ENCODE results near the gene NDUFB8.
"Not testable (repeated sequence)": the region's sequence is repeated elsewhere in the genome, so short reads cannot be mapped to it uniquely, and the experiment has no call there.

NDUFB8 gene

DNA sequence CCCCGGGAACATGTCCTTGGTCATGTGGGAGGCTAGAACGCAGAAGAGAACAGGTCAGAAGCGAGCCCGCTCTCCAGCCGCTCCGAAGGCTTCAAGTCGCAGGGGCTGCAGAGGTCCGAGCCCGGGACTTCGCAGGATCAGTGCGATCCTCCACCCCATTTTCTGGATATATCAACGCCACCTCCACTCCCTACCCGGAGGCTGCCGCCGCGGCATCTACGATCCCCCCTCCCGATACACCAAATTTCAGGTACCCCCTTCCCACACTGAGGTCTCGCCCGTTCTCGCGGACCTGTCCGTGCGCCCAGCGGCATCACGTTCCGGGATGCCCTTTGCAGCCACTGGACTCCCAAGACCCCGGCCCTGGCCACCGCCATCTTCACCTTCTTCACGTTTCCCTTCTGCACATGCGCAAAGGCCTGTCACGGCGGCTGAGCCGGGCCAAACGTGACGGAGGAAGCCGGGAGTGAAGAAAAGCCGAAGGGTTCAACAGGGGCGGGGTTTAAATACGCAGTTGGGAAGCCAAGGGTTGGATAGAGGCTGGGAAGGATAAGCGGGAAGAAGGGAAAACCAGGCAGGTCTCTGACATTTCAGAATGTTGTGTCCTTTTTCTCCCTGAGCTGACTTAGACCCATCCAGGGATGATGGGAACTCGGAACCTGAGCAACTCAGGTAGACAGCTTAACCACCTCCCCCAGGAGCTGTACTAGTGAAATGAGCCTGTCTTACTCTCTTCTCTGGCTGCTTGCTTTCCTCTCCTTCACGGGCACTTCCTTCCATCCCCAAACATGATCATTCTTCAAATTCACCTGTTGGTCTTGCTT, at the start of gene NDUFB8:
Gene NDUFB8, minus strand, starts transcription at position 397 of the 824 bp plus-strand sequence. Its CDS starts 20 bp downstream, at position 377.
- TF ChIP-seq, protein P1, sequence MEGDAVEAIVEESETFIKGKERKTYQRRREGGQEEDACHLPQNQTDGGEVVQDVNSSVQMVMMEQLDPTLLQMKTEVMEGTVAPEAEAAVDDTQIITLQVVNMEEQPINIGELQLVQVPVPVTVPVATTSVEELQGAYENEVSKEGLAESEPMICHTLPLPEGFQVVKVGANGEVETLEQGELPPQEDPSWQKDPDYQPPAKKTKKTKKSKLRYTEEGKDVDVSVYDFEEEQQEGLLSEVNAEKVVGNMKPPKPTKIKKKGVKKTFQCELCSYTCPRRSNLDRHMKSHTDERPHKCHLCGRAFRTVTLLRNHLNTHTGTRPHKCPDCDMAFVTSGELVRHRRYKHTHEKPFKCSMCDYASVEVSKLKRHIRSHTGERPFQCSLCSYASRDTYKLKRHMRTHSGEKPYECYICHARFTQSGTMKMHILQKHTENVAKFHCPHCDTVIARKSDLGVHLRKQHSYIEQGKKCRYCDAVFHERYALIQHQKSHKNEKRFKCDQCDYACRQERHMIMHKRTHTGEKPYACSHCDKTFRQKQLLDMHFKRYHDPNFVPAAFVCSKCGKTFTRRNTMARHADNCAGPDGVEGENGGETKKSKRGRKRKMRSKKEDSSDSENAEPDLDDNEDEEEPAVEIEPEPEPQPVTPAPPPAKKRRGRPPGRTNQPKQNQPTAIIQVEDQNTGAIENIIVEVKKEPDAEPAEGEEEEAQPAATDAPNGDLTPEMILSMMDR (IDR thresholded peaks at IDR 0.05; ENCODE audit: low read depth, low read length): no peak
- peak; percentile 82 for DNase-seq (ENCODE audit: low read depth, low spot score)
- in situ Hi-C loops (cut with HindIII; ENCODE audit: low sequenced_read_pairs): loop anchor here (25.0 kb wide), 1 partner anchor 192 kb away; the partner anchor contains the start of genes PKD2L1 and SCD
- H3K4me3 ChIP-seq (ENCODE audit: low read depth, low read length): peak within 1 kb of the TSS; percentile 91

DNA sequence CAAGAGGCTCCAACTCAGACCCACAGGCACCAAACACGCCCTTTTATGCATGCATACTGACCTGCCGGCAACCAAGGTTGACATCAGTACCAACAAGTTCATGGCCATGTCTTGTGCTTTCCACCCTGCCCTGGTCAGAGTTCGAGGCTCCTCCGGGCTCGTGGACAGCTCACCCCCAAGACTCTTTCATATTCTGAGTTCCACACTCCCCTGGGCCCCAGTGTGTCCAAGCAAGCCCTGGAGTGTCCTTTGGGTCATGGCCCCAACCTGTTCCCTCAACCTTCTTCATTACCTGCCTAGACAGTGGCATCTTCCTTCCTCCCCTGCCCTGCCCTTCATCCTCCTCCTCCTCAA, 46.6 kb upstream of the NDUFB8 start:
- no peak for DNase-seq (ENCODE audit: low read depth, low spot score)
- H3K4me3 ChIP-seq (ENCODE audit: low read depth, low read length): no peak overlapping the region
- in situ Hi-C loops (cut with HindIII; ENCODE audit: low sequenced_read_pairs): no loop called here
- TF ChIP-seq, protein P1 (IDR thresholded peaks at IDR 0.05; ENCODE audit: low read depth, low read length): no peak

DNA sequence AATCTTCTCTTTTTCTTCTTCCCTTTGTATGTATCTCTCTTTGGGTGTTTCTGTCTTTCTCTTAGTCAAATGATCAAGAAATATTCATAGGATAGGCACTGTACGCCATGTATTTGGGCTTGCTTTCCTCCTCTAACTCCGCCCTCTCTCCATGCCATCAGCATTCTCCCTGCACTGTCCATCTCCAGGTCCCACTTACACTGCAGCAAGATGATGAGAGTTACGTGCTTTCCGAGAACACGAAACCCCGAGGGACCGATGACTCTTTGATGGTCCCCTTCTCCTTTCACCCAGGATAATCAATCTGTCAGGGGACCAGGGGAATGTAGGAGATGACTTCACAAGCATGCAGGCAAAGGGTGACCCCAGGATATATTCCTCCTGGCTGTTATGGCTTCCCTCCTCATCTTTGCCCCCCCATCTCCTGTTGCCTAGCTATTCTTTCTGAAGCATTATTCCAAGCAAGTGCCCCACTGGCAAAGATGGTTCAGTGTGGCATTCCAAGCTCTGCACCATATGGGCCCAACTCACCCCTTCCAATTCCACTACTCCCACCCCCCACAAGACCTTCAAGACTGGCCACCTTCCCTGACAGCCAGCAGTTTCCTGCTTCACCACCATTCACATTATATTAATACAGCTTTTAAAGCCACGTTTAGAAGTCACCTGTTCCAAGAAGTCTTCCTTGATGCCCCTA, 46.1 kb upstream of the NDUFB8 start:
- in situ Hi-C loops (cut with HindIII; ENCODE audit: low sequenced_read_pairs): no loop called here
- TF ChIP-seq, protein P1 (IDR thresholded peaks at IDR 0.05; ENCODE audit: low read depth, low read length): no peak
- H3K4me3 ChIP-seq (ENCODE audit: low read depth, low read length): no peak overlapping the region
- DNase-seq (ENCODE audit: low read depth, low spot score): no peak

DNA sequence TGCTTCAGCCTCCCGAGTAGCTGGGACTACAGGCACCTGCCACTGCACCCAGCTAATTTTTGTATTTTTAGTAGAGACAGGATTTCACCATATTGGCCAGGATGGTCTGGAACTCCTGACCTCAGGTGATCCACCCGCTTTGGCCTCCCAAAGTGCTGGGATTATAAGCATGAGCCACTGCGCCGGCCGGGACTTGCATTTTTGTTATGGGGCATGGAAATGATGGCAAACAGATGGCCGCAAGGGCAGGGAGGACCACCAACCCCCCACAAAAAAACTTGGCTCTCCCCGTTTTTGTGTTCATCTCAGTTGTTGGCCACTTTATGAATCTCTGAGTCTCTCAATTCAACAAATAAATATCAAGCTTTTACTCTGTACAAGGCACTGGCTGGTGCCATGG, 45.5 kb upstream of the NDUFB8 start:
- in situ Hi-C loops (cut with HindIII; ENCODE audit: low sequenced_read_pairs); DNase-seq (ENCODE audit: low read depth, low spot score); H3K4me3 ChIP-seq (ENCODE audit: low read depth, low read length): not testable (repeated sequence)

DNA sequence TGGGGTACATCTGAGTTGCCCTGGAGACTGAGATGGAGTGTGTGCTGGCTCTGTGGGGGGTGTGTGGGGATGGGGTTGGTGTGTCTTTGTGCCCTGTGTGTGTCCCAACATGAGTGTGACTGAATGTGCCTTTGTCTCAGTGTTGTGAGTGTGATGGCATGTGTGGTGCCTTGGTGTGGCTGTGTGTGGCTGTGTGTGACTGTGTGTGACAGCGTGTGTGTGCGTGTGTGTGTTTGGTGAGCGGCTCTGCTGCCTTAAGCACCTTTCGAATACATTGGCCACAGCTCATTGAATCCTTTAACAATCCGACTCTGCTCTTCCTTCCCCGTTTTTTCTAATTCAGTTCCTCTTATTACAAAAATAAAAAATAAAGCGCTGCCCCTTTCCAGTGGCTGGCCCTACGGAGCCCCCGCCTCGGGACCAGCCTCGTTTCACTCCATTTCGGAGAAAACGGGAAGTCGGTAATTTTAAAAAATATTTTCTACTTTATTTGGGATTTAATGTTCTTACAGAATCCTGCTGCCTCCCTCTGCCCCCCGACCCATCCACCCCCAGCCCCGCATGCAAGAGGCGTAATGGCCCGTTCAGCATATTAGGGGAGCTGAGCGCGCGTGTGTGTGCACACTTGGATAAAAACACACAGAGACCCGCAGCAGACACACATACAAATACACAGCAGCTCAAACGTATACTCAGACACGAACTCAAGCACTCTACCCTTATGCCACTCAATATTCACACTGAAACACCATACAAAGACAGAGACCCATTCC, 41.6 kb upstream of the NDUFB8 start:
- TF ChIP-seq, protein P1 (IDR thresholded peaks at IDR 0.05; ENCODE audit: low read depth, low read length): no peak
- no peak for DNase-seq (ENCODE audit: low read depth, low spot score)
- H3K4me3 ChIP-seq (ENCODE audit: low read depth, low read length): no peak overlapping the region
- in situ Hi-C loops (cut with HindIII; ENCODE audit: low sequenced_read_pairs): no loop called here

DNA sequence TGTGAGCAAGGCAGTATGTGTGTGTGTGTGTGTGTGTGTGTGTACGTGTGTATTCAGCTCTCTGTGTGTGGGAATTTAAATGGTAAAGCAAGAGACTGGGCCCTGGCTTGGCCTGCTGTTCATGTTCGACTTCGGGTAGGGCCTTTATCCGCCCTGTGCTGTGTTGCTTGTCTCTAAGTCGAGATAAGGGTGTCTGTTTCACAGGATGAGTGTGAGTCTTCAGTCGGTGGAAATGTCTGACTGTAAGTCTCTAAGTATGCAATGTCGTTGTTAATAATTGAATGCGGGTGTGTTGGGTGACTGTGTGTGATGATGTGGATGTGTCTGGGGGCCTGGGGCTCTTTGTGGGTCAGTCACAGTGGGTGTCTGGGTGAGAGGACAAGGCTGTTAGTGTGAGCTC, 40.8 kb upstream of the NDUFB8 start:
- H3K4me3 ChIP-seq (ENCODE audit: low read depth, low read length): no peak overlapping the region
- TF ChIP-seq, protein P1 (IDR thresholded peaks at IDR 0.05; ENCODE audit: low read depth, low read length): no peak
- DNase-seq (ENCODE audit: low read depth, low spot score): no peak
- in situ Hi-C loops (cut with HindIII; ENCODE audit: low sequenced_read_pairs): no loop called here

All from astrocyte of the spinal cord (primary cell).